Measurements from ENCODE around the gene DLEC1. TPM values are rescaled to one million over a fixed set of nuclear protein-coding genes. Genes with fewer than 3 reads are reported as not detected.

The DLEC1 gene
- total and polyA plus RNA-seq, 5 donors from 2014 or later, result 0.09 to 4.9 (median 0.64) TPM

DNA sequence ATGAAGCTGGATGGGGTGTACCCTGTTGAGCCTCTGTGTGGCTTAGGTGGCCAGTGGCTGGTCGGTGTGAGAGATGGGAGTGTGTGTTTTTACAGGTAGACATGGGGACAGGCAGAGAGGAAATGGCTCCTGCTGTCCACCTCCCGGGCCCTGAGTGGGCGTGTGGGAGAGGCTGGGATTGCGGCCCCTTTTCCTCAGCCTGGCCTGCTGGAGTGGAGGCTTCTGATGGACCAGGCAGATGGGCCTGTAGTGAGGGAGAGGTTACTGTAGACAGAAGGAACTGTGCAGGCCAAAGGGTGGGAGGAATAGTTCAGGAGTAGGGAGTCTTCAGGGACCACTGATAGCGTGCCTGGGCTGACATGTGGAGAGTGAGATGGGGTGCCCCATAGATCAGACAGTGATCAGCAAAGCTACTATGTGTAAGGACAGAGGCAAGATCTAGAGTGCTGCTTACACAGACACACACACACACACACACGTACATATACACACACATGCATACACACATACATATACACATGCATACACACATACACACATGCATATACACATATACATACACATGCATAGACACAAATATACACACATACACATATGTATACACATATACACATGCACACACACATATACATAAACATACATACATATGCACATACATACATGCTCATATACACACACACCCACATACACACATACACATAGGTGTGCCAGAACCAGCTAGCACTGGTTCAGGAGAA is 71.5 kb downstream of the DLEC1 start:
- Histone ChIP-seq H3K27ac (ENCODE audit: insufficient read depth, low read length, poor library complexity, severe bottlenecking) (no peak overlapping the region), H3K27me3 (ENCODE audit: control insufficient read depth, insufficient read depth, low read length) (peaks cover 8% of the 10 kb centered on the region), H3K4me1 (ENCODE audit: control insufficient read depth, insufficient read depth, low read length, poor library complexity, severe bottlenecking) (no peaks in the 10 kb centered on the region), H3K9me3 (ENCODE audit: control insufficient read depth in 2 of 2, low read length in 2 of 2) (peaks cover 0 to 8% of the 10 kb centered on the region in 2 experiments), H3K36me3 (ENCODE audit: control insufficient read depth, insufficient read depth, low read length) (no peaks in the 10 kb centered on the region), H3K4me3 (ENCODE audit: low read depth, low read length) (no peak overlapping the region)
- Mint-ChIP-seq H3K36me3 (peaks cover 5% of the 10 kb centered on the region), H3K4me3 (no peak overlapping the region), H3K4me1 (peaks cover 0 to 5% (median 0%) of the 10 kb centered on the region in 4 donors), H3K27me3 (no peaks in the 10 kb centered on the region), H3K9me3 (peaks cover 0 to 4% (median 2%) of the 10 kb centered on the region in 7 donors), H3K27ac (no peak overlapping the region)
- no peak for DNase-seq
- ATAC-seq (ENCODE audit: low read depth in 2 of 2), result no peak

DNA sequence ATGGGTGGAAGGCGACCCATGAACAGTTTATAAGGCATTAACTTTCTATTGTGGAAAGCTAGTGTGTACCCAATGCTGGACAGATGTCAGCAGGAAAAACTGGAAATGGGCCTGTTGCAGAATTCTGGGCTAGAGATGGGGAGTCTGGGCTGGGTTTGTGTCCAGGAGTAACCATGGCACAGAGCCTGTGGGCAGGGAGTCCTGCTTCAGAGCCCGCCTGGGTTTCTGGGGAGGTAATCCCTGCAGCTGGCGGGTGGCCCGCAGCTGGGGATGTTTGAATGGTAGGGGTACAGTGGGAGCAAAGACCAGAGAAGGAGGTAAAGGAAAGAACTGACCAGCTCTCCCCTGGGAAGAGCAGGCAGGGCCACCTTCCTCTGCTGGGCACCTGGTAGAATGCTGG is 72.2 kb downstream of the DLEC1 start:
- no peaks in the 10 kb centered on the region for H3K9me3 Mint-ChIP-seq
- H3K4me1 Mint-ChIP-seq, result peaks cover 0 to 10% (median 0%) of the 10 kb centered on the region in 4 donors
- H3K4me3 Mint-ChIP-seq, result no peak overlapping the region
- Histone ChIP-seq H3K4me3 (ENCODE audit: low read depth, low read length) (no peak overlapping the region), H3K4me1 (ENCODE audit: control insufficient read depth, insufficient read depth, low read length, poor library complexity, severe bottlenecking) (no peaks in the 10 kb centered on the region), H3K27me3 (ENCODE audit: control insufficient read depth, insufficient read depth, low read length) (peaks cover 1% of the 10 kb centered on the region), H3K9me3 (ENCODE audit: control insufficient read depth in 2 of 2, low read length in 2 of 2) (peaks cover 0 to under 1% of the 10 kb centered on the region in 2 experiments), H3K27ac (ENCODE audit: insufficient read depth, low read length, poor library complexity, severe bottlenecking) (no peak overlapping the region), H3K36me3 (ENCODE audit: control insufficient read depth, insufficient read depth, low read length) (no peaks in the 10 kb centered on the region)
- peaks cover 5% of the 10 kb centered on the region for H3K36me3 Mint-ChIP-seq
- ATAC-seq (ENCODE audit: low read depth in 2 of 2), result no peak
- DNase-seq, result no peak
- H3K27ac Mint-ChIP-seq, result no peak overlapping the region
- H3K27me3 Mint-ChIP-seq, result no peaks in the 10 kb centered on the region

DNA sequence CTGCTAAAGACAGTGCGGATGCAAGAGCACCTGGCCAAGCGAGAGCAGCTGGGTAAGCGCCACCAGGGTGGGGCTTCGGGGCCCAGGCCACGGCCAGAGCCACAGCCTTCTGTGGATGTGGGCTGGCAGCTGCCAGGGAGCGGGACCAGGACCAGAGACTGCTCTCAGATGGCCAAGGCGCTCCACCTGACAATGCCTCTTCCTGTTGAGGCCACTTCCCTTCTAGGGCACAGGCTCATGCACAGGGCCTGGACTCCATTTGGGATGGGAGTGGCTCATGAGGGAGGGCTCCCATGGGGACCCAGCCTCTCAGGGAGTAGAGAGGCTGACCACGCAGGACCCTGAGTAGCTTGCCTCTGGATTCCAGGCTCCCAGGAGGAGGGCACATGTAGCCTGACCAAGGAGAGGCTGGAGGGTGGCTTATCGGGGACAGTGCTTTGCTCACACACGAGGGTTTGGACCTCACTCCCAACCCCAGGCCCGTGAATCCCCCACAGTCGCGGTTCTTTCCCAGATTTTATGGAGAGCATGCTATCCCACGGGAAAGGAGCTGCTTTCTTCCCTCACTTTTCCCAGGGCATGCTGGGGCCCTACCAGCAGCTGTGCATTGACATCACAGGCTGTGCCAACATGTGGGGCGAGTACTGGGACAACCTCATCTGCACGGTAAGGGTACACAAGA is 72.8 kb downstream of the DLEC1 start:
- Histone ChIP-seq H3K9me3 (ENCODE audit: control insufficient read depth in 2 of 2, low read length in 2 of 2) (no peaks in the 10 kb centered on the region), H3K36me3 (ENCODE audit: control insufficient read depth, insufficient read depth, low read length) (no peaks in the 10 kb centered on the region), H3K4me3 (ENCODE audit: low read depth, low read length) (no peak overlapping the region), H3K27ac (ENCODE audit: insufficient read depth, low read length, poor library complexity, severe bottlenecking) (no peak overlapping the region), H3K4me1 (ENCODE audit: control insufficient read depth, insufficient read depth, low read length, poor library complexity, severe bottlenecking) (no peaks in the 10 kb centered on the region), H3K27me3 (ENCODE audit: control insufficient read depth, insufficient read depth, low read length) (no peaks in the 10 kb centered on the region)
- H3K9me3 Mint-ChIP-seq, result no peaks in the 10 kb centered on the region
- peaks cover 5% of the 10 kb centered on the region for H3K36me3 Mint-ChIP-seq
- H3K4me1 Mint-ChIP-seq, result peaks cover 0 to 10% (median 0%) of the 10 kb centered on the region in 4 donors
- H3K27ac Mint-ChIP-seq, result no peak overlapping the region
- DNase-seq (no peak), ATAC-seq (ENCODE audit: low read depth in 2 of 2) (no peak)
- H3K4me3 Mint-ChIP-seq, result no peak overlapping the region
- H3K27me3 Mint-ChIP-seq, result no peaks in the 10 kb centered on the region

DNA sequence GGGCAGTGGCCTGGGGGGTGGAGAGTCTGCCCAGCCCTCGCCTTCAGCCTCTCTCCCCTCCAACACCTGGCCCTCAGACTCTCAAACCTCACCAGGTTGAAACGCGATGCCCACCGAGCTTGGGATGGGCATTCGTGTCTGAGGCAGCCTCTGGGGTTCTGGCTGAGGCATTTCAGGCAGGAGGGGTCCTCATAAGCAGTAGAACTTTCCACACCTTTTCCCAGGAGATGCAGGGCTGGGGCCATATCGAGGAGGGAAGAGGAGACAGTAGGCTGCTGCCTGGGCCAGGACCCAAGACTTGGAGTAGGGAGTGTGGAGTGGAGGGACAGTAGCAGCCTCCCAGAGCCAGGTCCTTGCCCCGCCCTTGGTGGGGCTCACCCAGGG is 73.4 kb downstream of the DLEC1 start:
- no peak for ATAC-seq (ENCODE audit: low read depth in 2 of 2)
- no peak overlapping the region for H3K4me3 ChIP-seq (ENCODE audit: low read depth, low read length)
- H3K27ac ChIP-seq (ENCODE audit: insufficient read depth, low read length, poor library complexity, severe bottlenecking), result no peak overlapping the region
- H3K27ac Mint-ChIP-seq, result no peak overlapping the region
- DNase-seq, result no peak
- no peaks in the 10 kb centered on the region for H3K27me3 ChIP-seq (ENCODE audit: control insufficient read depth, insufficient read depth, low read length)
- no peaks in the 10 kb centered on the region for H3K9me3 Mint-ChIP-seq
- H3K4me3 Mint-ChIP-seq, result no peak overlapping the region
- H3K27me3 Mint-ChIP-seq, result no peaks in the 10 kb centered on the region
- H3K36me3 Mint-ChIP-seq, result peaks cover 5% of the 10 kb centered on the region
- no peaks in the 10 kb centered on the region for H3K9me3 ChIP-seq (ENCODE audit: control insufficient read depth in 2 of 2, low read length in 2 of 2)
- no peaks in the 10 kb centered on the region for H3K36me3 ChIP-seq (ENCODE audit: control insufficient read depth, insufficient read depth, low read length)
- peaks cover 0 to 10% (median 0%) of the 10 kb centered on the region in 4 donors for H3K4me1 Mint-ChIP-seq
- H3K4me1 ChIP-seq (ENCODE audit: control insufficient read depth, insufficient read depth, low read length, poor library complexity, severe bottlenecking), result no peaks in the 10 kb centered on the region

DNA sequence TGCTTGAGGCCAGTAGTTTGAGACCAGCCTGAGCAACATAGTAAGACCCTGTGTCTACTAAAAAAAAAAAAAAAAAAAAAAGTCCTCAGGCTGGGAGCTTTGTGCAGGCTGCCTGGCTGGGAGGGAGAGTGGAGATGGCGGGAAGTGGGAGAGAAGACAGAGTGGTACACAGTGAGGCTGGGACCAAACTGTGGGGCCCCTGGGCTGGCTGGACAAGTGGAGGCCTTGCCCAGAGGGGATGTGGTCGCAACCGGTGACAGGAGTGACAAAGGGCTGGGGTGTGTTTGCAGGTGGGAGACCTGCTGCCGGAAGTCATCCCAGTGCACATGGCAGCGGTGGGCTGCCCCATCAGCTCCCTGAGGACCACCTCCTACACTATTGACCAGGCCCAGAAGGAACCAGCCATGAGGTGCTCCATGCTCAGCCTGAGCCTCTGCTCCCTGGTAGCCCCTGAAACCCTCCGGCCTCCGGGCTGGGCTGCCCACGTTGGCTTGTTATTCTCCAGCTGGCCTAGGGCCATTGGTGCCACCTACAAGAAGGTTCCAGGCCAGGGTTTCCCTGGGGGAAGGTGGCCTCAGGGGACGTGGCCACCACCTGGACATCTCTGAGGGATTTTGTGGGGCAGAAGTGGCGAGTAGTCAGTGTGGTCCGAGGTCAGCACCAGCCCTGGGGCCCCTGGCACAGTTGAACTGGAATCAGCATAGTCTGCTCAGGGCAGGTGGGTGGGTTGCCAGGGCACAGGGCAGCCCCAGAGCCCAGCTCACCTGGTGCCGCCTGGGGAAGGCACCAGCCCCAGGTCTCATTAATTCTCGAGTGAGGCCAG is 75.3 kb downstream of the DLEC1 start:
- peaks cover 0 to 19% (median 7%) of the 10 kb centered on the region in 4 donors for H3K4me1 Mint-ChIP-seq
- Histone ChIP-seq H3K4me3 (ENCODE audit: low read depth, low read length) (no peak overlapping the region), H3K4me1 (ENCODE audit: control insufficient read depth, insufficient read depth, low read length, poor library complexity, severe bottlenecking) (no peaks in the 10 kb centered on the region), H3K27ac (ENCODE audit: insufficient read depth, low read length, poor library complexity, severe bottlenecking) (no peak overlapping the region), H3K27me3 (ENCODE audit: control insufficient read depth, insufficient read depth, low read length) (no peaks in the 10 kb centered on the region), H3K36me3 (ENCODE audit: control insufficient read depth, insufficient read depth, low read length) (no peaks in the 10 kb centered on the region), H3K9me3 (ENCODE audit: control insufficient read depth in 2 of 2, low read length in 2 of 2) (no peaks in the 10 kb centered on the region)
- no peak overlapping the region for H3K4me3 Mint-ChIP-seq
- H3K27me3 Mint-ChIP-seq, result no peaks in the 10 kb centered on the region
- no peaks in the 10 kb centered on the region for H3K9me3 Mint-ChIP-seq
- peaks cover 3% of the 10 kb centered on the region for H3K36me3 Mint-ChIP-seq
- H3K27ac Mint-ChIP-seq, result no peak overlapping the region
- no peak for ATAC-seq (ENCODE audit: low read depth in 2 of 2)
- no peak for DNase-seq

DNA sequence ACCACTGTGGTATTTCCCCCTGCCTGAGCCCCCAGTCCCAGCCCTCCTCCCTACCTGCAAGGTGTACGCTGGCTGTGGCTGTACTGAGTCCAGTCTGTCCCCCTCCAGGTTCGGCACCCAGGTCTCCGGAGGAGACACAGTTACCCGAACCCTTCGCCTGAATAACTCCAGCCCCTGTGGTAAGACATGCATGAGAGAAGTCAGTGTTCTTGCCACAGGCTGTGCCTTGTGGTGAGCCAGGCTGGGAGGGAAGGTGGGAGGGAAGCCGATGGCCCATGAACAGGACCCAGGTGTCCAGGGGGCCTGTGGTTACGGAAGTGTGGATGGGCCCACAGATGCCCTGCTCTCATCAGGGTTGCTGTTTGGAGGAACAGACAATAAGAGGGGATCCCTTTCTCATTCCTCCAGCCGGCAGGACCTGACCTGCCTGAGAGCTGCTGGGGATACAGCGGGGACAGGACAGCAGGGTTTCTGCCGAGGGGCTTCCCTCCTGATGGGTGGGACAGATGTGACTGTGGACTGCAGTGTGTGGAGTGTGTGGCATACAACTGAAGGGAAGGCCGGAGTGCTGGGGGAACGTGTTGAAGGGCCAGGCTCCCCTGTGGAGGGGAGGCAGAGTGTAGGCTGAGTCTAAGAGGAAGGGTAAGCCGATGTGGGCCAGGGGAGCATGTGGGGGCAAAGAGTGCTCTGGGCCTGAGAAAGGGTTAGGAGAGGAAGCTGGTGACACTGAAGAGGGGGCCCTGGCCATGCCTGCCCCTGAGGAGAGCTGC is 76.1 kb downstream of the DLEC1 start:
- H3K4me3 ChIP-seq (ENCODE audit: low read depth, low read length), result no peak overlapping the region
- H3K27me3 ChIP-seq (ENCODE audit: control insufficient read depth, insufficient read depth, low read length), result no peaks in the 10 kb centered on the region
- no peaks in the 10 kb centered on the region for H3K36me3 ChIP-seq (ENCODE audit: control insufficient read depth, insufficient read depth, low read length)
- H3K9me3 ChIP-seq (ENCODE audit: control insufficient read depth in 2 of 2, low read length in 2 of 2), result no peaks in the 10 kb centered on the region
- Mint-ChIP-seq H3K4me3 (no peak overlapping the region), H3K27me3 (no peaks in the 10 kb centered on the region), H3K9me3 (no peaks in the 10 kb centered on the region), H3K27ac (peak overlapping the region in 1 of 3 donors; percentile 85), H3K36me3 (peaks cover 3% of the 10 kb centered on the region), H3K4me1 (peaks cover 0 to 19% (median 7%) of the 10 kb centered on the region in 4 donors)
- ATAC-seq (ENCODE audit: low read depth in 2 of 2) (no peak), DNase-seq (no peak)
- H3K4me1 ChIP-seq (ENCODE audit: control insufficient read depth, insufficient read depth, low read length, poor library complexity, severe bottlenecking), result no peaks in the 10 kb centered on the region
- H3K27ac ChIP-seq (ENCODE audit: insufficient read depth, low read length, poor library complexity, severe bottlenecking), result no peak overlapping the region
